DND-41 (cell line): ENCODE measurements around the gene KCNS1.

Source experiments
- EZH2 ChIP-seq: IDR thresholded peaks from 3 replicates; pipeline ENCODE4 v1.6.1; 2012; ENCODE audit warnings: borderline replicate concordance, low read depth, mild to moderate bottlenecking, moderate library complexity, low read length, inconsistent platforms; ENCODE audit not compliant: severe bottlenecking
- TF ChIP-seq, protein P1 (sequence below): IDR thresholded peaks from 2 replicates; pipeline ENCODE4 v1.5.1; 2012; ENCODE audit warnings: borderline replicate concordance, low read length, moderate library complexity, mild to moderate bottlenecking; ENCODE audit not compliant: poor library complexity, severe bottlenecking; ENCODE audit errors: extremely low read depth

DNA sequence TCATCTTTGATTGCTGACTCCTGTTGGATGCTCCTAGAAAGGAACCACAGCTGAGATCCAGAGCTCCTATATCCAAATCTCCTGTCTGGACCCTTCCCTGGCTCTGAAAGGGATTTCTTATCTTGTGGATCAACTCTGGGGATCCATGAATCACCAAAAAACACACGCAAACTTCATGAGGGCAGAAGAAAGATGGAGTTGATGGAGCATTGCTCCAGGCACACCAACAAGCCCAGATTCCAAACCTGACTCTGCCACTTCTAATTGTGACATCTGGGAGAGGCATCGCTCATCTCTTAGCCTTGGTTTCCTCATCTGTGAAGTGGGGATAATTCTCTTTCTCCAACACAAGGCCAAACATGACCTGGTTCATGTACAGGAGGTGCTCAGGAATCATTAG is 6.7 kb downstream of the KCNS1 start:
- TF ChIP-seq, protein P1, sequence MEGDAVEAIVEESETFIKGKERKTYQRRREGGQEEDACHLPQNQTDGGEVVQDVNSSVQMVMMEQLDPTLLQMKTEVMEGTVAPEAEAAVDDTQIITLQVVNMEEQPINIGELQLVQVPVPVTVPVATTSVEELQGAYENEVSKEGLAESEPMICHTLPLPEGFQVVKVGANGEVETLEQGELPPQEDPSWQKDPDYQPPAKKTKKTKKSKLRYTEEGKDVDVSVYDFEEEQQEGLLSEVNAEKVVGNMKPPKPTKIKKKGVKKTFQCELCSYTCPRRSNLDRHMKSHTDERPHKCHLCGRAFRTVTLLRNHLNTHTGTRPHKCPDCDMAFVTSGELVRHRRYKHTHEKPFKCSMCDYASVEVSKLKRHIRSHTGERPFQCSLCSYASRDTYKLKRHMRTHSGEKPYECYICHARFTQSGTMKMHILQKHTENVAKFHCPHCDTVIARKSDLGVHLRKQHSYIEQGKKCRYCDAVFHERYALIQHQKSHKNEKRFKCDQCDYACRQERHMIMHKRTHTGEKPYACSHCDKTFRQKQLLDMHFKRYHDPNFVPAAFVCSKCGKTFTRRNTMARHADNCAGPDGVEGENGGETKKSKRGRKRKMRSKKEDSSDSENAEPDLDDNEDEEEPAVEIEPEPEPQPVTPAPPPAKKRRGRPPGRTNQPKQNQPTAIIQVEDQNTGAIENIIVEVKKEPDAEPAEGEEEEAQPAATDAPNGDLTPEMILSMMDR = no peak
- no peak for TF ChIP-seq EZH2
